ENCODE measurements around the gene CST8.

DNA sequence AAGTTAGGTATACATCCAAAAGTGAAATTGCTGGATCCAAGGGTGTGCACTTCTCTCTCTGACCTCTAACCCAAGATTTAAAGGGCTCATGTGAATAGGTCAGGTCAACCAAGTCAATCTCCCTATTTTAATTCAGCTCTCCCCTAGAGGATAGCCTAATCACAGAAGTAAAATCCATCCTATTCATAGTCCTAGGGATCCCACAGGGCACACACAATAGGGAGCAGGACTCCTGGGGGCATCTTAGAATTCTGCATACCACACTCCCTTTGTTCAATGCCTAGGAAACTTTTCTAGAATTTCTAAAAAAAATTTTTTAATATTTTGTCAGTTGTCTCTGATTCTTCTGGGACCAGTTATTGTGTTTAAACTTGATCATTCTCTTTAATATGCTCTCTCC lies 42.2 kb downstream of the CST8 start:
- TF ChIP-seq, protein P1, sequence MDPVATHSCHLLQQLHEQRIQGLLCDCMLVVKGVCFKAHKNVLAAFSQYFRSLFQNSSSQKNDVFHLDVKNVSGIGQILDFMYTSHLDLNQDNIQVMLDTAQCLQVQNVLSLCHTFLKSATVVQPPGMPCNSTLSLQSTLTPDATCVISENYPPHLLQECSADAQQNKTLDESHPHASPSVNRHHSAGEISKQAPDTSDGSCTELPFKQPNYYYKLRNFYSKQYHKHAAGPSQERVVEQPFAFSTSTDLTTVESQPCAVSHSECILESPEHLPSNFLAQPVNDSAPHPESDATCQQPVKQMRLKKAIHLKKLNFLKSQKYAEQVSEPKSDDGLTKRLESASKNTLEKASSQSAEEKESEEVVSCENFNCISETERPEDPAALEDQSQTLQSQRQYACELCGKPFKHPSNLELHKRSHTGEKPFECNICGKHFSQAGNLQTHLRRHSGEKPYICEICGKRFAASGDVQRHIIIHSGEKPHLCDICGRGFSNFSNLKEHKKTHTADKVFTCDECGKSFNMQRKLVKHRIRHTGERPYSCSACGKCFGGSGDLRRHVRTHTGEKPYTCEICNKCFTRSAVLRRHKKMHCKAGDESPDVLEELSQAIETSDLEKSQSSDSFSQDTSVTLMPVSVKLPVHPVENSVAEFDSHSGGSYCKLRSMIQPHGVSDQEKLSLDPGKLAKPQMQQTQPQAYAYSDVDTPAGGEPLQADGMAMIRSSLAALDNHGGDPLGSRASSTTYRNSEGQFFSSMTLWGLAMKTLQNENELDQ (tag by site-specific recombination; IDR thresholded peaks at IDR 0.05; ENCODE audit: low read depth): no peak
- TF ChIP-seq, protein P2, sequence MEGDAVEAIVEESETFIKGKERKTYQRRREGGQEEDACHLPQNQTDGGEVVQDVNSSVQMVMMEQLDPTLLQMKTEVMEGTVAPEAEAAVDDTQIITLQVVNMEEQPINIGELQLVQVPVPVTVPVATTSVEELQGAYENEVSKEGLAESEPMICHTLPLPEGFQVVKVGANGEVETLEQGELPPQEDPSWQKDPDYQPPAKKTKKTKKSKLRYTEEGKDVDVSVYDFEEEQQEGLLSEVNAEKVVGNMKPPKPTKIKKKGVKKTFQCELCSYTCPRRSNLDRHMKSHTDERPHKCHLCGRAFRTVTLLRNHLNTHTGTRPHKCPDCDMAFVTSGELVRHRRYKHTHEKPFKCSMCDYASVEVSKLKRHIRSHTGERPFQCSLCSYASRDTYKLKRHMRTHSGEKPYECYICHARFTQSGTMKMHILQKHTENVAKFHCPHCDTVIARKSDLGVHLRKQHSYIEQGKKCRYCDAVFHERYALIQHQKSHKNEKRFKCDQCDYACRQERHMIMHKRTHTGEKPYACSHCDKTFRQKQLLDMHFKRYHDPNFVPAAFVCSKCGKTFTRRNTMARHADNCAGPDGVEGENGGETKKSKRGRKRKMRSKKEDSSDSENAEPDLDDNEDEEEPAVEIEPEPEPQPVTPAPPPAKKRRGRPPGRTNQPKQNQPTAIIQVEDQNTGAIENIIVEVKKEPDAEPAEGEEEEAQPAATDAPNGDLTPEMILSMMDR (tag by site-specific recombination; IDR thresholded peaks at IDR 0.05): no peak
- TF ChIP-seq, protein P3, sequence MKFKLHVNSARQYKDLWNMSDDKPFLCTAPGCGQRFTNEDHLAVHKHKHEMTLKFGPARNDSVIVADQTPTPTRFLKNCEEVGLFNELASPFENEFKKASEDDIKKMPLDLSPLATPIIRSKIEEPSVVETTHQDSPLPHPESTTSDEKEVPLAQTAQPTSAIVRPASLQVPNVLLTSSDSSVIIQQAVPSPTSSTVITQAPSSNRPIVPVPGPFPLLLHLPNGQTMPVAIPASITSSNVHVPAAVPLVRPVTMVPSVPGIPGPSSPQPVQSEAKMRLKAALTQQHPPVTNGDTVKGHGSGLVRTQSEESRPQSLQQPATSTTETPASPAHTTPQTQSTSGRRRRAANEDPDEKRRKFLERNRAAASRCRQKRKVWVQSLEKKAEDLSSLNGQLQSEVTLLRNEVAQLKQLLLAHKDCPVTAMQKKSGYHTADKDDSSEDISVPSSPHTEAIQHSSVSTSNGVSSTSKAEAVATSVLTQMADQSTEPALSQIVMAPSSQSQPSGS (tag by site-specific recombination; IDR thresholded peaks at IDR 0.05; ENCODE audit: low read depth): no peak
- TF ChIP-seq ZNF560 (tag by site-specific recombination; IDR thresholded peaks at IDR 0.05; ENCODE audit: borderline replicate concordance) (no peak), KLF1 (tag by site-specific recombination; IDR thresholded peaks at IDR 0.05) (no peak), ZNF561 (tag by site-specific recombination; IDR thresholded peaks at IDR 0.05; ENCODE audit: borderline replicate concordance) (no peak)

All from HEK293 (cell line).